HG02759 (cell line): ENCODE results near the gene CENPP.

Experiments
- ATAC-seq: cut with Tn5 transposase; IDR thresholded peaks from one replicate; pipeline ENCODE4 v1.9.1; 2021; ENCODE audit warnings: mild to moderate bottlenecking, moderate library complexity; ENCODE audit not compliant: unreplicated experiment

Gene CENPP

GRCh38 chr9:92503156-92503555 lies 177.4 kb downstream of the CENPP start:
- no peak for ATAC-seq

DNA sequence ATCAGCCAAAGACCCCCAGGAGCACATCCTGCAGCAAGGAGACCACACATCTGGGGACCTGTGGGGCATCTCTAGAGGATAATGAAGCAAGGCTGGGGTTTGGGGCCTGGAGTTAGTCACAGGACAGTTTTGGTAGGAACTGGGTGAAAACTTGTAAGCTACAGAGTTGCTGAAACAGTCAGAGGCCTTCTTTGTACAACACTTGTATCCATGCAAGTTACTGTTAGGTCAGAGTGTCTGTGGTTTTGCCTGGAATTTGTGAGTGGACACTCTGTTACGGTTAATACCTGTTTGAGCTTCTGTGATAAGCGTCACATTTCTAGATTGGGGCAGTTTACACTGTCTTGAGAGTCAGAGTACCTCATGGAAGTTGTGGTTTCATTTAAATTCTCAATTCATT lies 179.1 kb downstream of the CENPP start:
- ATAC-seq, result no peak

GRCh38 chr9:92506184-92506857 lies 180.6 kb downstream of the CENPP start:
- no peak for ATAC-seq

DNA sequence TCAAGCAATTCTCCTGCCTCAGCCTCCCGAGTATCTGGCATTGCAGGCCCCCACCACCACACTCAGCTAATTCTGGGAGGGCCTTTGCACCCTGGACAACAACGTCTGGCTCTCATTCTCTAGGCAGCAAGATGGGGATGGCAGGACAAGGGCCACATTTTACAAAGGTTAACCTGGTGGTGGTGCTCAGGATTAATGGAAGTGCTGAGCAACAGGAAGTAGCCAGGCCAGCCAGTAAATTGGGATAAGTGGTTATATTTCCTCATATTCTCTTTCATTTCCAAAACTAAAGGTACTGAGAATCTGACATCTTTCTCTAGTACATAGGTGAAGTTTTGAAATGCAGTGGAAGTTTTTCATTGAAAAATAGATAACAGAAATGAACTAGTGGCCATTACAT lies 181.3 kb downstream of the CENPP start:
- ATAC-seq, result no peak

DNA sequence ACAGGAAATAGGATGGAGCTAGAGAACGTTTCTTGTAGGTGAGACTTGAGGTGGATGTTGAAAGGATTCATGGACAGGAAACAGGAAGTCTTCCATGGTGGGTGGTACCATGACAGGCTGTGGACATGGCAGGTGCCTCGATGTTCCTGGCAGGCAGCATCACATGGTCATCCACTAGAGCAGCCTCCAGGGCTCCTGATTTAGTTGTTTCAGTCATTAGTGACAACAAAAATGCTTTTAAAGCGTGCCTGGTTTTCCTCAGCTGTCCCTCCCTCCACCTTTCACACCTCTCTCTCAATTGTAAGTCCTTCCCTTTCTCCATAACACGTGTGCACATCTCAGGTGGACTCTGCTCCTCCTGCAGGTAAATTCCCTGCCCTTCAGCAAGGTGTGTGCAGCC lies 181.7 kb downstream of the CENPP start:
- ATAC-seq, result no peak

GRCh38 chr9:92508018-92508820 lies 182.5 kb downstream of the CENPP start:
- no peak for ATAC-seq

GRCh38 chr9:92509050-92509449 lies 183.3 kb downstream of the CENPP start:
- no peak for ATAC-seq

- no peak for ATAC-seq
Observed at GRCh38 chr9:92510747-92511146, 185.0 kb downstream of the CENPP start.

DNA sequence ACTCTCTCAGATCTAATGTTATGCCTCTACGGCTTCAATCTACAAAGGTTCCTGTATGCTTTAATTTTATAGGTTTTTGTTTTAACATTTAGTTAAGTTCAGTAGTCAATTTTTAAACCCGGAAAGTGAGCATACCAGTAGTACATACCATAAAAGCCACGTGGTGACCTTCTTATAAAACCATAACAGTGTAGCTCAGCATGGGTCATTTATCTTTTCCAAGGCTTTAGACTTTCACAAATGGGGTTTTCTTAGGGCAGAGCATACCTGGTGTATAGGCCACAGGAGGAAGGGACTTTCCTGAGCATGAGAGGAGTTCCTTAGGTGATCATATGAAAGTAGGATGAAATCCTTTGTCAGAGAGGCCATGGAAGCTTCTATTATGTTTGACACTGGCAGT lies 186.9 kb downstream of the CENPP start:
- no peak for ATAC-seq

- ATAC-seq, result no peak
Observed at GRCh38 chr9:92513349-92513748, 187.6 kb downstream of the CENPP start.

- no peak for ATAC-seq
Observed at GRCh38 chr9:92514635-92515034, 188.9 kb downstream of the CENPP start.

GRCh38 chr9:92516521-92516920 lies 190.8 kb downstream of the CENPP start:
- ATAC-seq, result no peak

GRCh38 chr9:92517046-92517445 lies 191.3 kb downstream of the CENPP start:
- no peak for ATAC-seq

GRCh38 chr9:92518199-92518598 lies 192.4 kb downstream of the CENPP start:
- ATAC-seq, result no peak

DNA sequence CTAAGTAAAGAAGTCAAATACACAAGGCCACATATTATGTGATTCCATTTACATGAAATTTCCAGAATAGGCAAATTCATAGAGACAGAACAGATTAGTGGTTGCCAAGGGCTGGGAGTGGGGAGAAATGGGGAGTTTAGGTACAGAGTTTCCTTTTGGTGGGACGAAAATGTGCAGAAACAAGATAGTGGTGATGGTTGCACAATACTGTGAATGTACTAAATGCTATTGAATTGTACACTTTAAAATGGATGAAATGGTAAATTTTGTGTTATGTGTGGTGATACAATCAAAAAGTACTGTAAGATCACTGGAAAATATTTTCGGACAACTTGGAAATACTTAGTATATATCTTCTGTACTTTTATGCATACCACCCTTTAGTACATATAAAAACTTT lies 195.1 kb downstream of the CENPP start:
- ATAC-seq, result no peak

DNA sequence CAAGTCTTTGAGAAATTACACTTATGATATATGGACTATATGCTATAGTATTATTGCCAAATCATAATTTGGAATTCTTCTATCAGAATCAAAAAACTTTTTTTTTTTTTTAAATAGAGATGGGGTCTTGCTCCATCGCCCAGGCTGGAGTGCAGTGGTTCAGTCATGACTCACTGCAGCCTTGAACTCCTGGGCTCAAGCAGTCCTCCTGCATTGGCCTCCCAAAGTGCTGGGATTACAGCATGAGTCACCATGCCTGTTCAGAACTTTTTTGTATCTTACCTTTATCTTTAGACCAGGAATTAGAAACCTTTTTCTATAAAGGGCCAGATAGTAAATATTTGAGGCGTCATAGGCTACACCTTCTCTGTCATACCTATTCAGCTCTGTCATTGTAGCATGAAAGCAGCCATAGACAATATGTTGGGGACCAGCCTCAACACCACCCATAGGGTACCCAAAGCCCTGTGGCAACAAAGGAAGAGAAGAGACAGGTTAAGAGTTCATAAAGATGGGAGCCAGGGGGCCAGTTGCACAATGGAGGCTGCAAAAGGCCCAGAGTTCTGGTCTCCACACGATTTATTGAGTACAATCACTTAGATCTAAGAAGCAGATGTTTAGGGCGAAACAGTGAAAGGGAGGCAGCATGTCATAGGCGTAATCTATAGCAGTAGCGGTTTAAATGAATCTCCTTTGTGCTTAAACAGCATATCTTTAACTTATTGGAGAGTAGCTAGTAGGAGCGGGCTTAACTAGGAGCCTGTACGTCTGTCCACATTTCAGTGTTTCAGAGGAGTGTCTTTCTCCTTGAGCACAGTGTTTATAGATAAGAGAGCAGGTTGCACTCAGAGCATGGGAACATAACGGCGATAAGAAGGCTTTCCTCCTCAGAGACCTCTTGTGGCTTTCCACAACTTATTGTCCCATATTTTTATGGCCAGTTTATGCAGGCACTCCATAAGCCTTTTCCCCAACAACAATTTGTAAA lies 197.5 kb downstream of the CENPP start:
- ATAC-seq, result no peak

DNA sequence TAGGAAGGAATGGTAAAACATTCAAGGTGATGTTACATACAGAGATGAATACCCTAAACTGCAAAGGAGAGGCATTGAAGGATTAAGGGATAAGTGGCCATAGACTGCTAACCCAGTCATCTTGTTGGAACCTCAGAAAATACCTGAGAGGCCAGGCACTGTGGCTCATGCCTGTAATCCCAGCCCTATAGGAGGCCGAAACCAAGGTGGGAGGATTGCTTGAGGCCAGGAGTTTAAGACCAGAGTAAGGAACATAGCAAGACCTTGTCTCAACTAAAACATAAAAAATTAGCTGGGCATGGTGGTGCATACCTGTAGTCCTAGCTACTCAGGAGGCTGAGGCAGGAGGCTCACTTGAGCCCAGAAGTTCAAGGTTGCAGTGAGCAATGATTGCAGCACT lies 199.1 kb downstream of the CENPP start:
- no peak for ATAC-seq

DNA sequence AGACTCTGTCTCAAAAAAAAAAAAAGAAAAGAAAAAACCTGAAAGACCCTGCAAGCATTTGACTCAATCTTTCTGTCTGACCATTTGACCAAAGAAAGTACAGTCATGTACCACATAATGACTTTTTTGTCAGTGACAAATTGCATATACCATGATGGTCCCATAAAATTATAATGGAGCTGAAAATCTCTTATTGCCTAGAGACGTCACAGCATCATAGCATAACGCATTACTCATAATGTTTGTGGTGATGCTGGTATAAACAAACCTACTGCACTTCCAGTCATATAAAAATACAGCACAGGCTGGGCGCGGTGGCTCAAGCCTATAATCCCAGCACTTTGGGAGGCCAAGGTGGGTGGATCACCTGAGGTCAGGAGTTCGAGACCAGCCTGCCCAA lies 199.6 kb downstream of the CENPP start:
- ATAC-seq, result no peak

- ATAC-seq, result no peak
Observed at GRCh38 chr9:92527291-92527828, 201.6 kb downstream of the CENPP start.

DNA sequence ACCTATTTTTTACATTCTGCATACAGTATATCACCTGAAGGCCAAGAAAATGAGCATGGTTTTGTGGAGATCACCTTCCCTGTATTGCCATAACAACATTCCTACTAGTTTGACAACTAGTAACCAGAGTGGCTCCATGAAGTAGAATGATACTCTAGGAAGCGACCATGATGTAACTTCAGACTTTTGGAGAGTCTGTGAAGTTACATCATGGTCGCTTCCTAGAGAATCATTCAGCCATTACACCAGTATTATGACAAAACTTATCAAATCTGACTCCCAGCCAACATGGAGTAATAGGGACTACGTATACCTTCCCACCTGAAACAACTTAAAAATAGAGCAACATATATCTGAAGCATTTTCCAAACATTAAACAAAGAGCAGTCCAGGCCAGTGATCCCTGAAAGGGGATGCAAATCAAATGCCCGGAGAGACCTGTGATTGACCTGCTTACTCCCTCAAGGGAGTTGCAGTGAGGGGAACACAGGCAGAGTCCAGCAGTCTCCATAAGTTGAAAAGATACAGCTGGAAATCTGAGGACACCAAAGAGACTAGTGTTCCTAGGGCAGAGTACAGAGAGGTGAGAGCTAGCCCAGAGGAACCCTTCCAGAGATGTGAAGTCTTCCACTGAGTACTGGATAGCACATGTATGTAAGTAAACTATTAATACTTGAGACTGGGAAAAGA lies 202.2 kb downstream of the CENPP start:
- no peak for ATAC-seq

DNA sequence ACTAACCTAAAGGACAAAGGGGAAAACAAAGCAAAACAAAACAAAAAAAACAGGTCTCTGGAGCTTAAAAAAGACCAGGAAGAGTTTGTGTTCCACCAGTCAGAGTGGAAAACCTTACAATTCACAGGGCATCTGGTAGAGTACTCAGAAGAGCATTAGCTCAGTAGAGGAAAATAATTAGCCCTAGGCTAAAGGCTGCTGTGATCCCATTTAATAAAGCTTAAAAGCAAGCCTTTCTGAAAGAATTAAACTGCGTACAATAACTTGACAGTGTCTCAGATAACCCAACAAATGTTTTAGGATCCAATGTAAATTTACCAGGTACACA lies 202.7 kb downstream of the CENPP start:
- no peak for ATAC-seq
